NT2/D1 (cell line): ENCODE measurements around the gene TMEM163.

Source experiments
- DNase-seq: peaks from one replicate; pipeline ENCODE4 v3.0.0-alpha.2; 2011; ENCODE audit warnings: low read depth, low spot score
- H3K27me3 ChIP-seq: 2 replicates; pipeline ENCODE4 v1.6.0; 2011; ENCODE audit warnings: mild to moderate bottlenecking; ENCODE audit not compliant: insufficient read length, insufficient read depth
- H3K36me3 ChIP-seq: 2 replicates; pipeline ENCODE4 v1.6.1; 2011; ENCODE audit warnings: mild to moderate bottlenecking, low read length, mixed read lengths; ENCODE audit not compliant: insufficient read depth, insufficient read length
- H3K4me1 ChIP-seq: 2 replicates; pipeline ENCODE4 v1.5.1; 2011; ENCODE audit not compliant: insufficient read depth, insufficient read length
- H3K4me3 ChIP-seq: 2 replicates; pipeline ENCODE4 v1.5.1; 2011; ENCODE audit warnings: low read depth; ENCODE audit not compliant: insufficient read length
- H3K9ac ChIP-seq: 2 replicates; pipeline ENCODE4 v1.6.0; 2011; ENCODE audit warnings: low read depth; ENCODE audit not compliant: insufficient read length
- H3K9me3 ChIP-seq: 2 replicates; pipeline ENCODE4 v1.5.1; 2011; ENCODE audit warnings: mild to moderate bottlenecking, low read length; ENCODE audit not compliant: insufficient read depth
- SUZ12 ChIP-seq: IDR thresholded peaks from 2 replicates; pipeline ENCODE4 v1.6.1; 2011; ENCODE audit not compliant: insufficient read length, insufficient read depth; ENCODE audit errors: extremely low read depth
- YY1 ChIP-seq: IDR thresholded peaks from 2 replicates; pipeline ENCODE4 v1.6.1; 2011; ENCODE audit not compliant: insufficient read length, insufficient read depth
- ZNF274 ChIP-seq: IDR thresholded peaks from 2 replicates; pipeline ENCODE4 v1.6.1; 2011; ENCODE audit warnings: mild to moderate bottlenecking, low read depth, low read length

Gene TMEM163

DNA sequence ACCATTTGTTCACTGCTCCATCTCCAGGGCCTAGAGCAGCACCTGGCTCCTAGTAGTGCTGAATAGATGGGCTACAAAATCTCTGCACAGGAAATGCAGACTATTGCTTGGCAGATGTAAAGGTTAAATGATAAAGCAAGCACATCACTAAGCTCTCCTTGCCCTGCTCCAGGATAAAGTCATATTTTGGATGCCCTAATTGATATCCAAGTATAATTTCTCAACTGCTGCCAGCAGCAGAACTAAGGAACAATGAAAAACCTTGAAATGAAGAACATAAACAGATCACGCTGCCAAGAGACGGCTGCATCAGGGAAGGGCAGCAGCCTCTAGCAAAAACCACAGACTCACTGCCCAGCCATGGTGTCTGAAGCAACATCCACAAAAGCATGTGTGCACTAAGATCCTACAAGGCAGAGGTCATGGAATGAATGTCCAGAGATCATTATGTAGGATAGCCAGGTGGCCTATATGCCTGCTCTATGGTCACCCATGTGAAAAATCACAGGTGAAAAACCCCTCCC is 134.7 kb downstream of the TMEM163 start:
- no peak for TF ChIP-seq YY1
- TF ChIP-seq SUZ12, result no peak
- no peak for TF ChIP-seq ZNF274
- no peak for DNase-seq
- H3K9me3 ChIP-seq, result peaks cover 7% of the 10 kb centered on the region; the same call in 1 of the 2 replicates
- H3K27me3 ChIP-seq, result no peaks in the 10 kb centered on the region
- no peak overlapping the region for H3K4me3 ChIP-seq
- H3K4me1 ChIP-seq, result no peaks in the 10 kb centered on the region
- H3K36me3 ChIP-seq, result no peaks in the 10 kb centered on the region
- H3K9ac ChIP-seq, result no peak overlapping the region

DNA sequence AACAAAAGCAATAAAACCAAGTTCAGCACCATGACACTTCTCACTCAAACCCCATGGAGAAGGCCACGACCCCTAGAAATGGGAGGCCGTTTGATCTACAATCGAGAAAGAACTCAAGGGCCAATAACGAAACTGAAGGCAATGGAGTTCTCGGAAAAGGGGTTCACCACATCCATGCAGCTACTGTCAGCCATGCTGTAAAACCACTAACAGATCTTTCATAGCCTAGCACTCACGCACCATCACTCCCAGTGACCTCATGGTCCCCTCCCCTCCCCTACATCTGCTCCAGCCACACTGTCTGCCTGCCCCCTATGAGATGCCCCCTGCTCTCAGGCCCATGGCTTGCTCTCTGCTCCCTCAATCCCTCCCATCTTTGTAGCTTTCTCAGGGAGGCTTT is 135.3 kb downstream of the TMEM163 start:
- Histone ChIP-seq H3K4me1 (no peaks in the 10 kb centered on the region), H3K27me3 (no peaks in the 10 kb centered on the region), H3K36me3 (no peaks in the 10 kb centered on the region), H3K9me3 (0 out of 2 replicates have a peak, but pooled peaks cover under 1% of the 10 kb centered on the region), H3K4me3 (no peak overlapping the region), H3K9ac (no peak overlapping the region)
- TF ChIP-seq SUZ12 (no peak), ZNF274 (no peak), YY1 (no peak)
- no peak for DNase-seq

DNA sequence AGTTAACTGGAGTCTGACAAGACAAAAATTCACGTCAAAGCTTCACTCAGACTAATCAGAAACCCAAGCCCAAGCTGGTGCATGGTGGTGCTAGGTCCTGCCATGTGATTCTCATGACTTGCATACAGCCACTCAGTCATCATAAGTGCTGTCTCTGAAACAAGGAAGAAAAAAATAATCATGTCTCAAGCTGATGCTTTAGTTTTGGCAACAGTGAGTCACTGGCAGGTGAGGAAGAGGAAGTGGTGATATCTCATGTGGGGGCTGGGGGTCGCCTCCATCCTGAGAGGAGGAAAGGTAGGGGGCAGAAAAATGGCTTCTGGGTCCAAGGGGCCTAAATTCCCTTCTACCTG is 136.3 kb downstream of the TMEM163 start:
- no peak for DNase-seq
- H3K4me3 ChIP-seq, result no peak overlapping the region
- no peaks in the 10 kb centered on the region for H3K27me3 ChIP-seq
- TF ChIP-seq SUZ12 (no peak), YY1 (no peak), ZNF274 (no peak)
- H3K36me3 ChIP-seq, result no peaks in the 10 kb centered on the region
- no peak overlapping the region for H3K9ac ChIP-seq
- no peaks in the 10 kb centered on the region for H3K4me1 ChIP-seq
- no peaks in the 10 kb centered on the region for H3K9me3 ChIP-seq

DNA sequence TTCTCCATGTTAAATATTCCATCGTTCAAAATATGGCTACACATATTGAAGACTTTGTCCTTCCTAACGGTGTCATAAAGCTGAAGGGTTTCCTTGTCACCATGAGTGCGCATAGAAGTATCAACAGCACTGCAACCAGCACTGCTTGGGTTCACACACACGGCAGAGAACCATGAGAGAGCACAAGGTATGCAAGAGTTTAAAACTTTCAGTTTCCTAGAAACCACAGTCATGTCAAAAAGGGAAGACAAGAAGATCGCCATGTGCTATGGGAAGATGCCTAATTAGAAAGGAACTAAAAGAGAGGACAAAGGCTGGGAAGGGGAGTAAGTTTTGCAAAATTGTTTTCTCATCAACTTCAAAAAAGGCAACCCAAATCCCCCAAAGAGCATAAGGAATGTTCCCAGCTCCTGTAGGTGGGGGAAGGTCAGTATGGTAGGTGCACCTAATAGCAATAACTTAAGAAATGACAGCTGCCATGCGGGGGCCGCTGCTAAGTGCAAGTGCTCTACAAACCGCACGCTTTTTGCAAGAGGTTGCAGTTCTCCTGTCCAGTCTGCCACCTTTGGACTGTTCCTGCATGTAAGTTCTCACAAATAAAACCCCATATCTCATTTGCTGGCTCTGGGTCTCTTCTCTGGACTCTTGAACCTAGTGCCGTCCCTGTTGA is 136.8 kb downstream of the TMEM163 start:
- DNase-seq, result no peak

DNA sequence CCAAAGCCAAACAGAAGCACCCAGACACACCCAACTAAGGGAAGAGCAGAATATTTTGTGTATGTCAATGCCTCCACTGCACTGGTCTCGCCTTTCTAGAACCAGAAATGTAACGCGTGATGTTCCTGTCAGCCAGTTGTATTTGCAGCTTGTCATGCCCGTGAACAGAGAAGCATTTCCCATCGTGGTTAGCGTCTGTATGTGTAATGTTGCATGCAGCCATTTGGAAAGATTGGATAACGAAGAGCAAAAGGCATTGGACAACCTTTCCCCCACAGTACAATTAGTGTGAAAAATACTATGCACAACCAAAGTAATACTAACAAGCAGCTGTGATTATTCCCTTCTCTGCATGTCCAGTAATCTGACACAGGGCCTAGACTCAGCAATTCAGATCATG is 140.5 kb downstream of the TMEM163 start:
- Histone ChIP-seq H3K36me3 (no peaks in the 10 kb centered on the region), H3K4me1 (peaks cover 3% of the 10 kb centered on the region), H3K27me3 (no peaks in the 10 kb centered on the region), H3K9me3 (no peaks in the 10 kb centered on the region), H3K9ac (no peak overlapping the region), H3K4me3 (no peak overlapping the region)
- no peak for TF ChIP-seq ZNF274
- no peak for TF ChIP-seq YY1
- no peak for TF ChIP-seq SUZ12
- no peak for DNase-seq

More for the DNA sequence above, 136.8 kb downstream of the TMEM163 start:
- H3K4me1 ChIP-seq, result peaks cover 3% of the 10 kb centered on the region
- no peaks in the 10 kb centered on the region for H3K9me3 ChIP-seq
- no peaks in the 10 kb centered on the region for H3K36me3 ChIP-seq
- H3K9ac ChIP-seq, result no peak overlapping the region
- no peaks in the 10 kb centered on the region for H3K27me3 ChIP-seq
- TF ChIP-seq SUZ12 (no peak), ZNF274 (no peak), YY1 (no peak)
- H3K4me3 ChIP-seq, result no peak overlapping the region

DNA sequence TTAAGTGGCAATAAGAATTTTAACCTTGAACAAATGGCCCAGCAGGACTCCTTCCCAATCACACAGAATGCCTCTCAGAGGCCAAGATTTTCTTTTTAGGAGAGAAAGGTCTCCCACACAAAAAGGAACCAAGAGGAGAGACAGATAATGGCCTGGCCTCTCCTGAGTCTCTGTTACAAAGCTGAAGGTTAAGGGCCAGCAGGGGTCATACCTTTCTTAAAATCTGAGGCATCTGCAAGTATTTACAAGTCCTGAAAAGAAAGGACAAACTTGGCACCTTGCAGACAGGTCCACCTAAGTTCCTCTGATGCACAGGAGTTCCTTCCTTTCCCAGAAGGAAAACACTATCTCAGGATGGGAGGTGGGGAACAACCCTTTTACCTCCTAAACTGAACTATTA is 142.3 kb downstream of the TMEM163 start:
- no peaks in the 10 kb centered on the region for H3K36me3 ChIP-seq
- no peaks in the 10 kb centered on the region for H3K9me3 ChIP-seq
- no peak for TF ChIP-seq SUZ12
- TF ChIP-seq YY1, result no peak
- no peak for TF ChIP-seq ZNF274
- H3K27me3 ChIP-seq, result no peaks in the 10 kb centered on the region
- no peak overlapping the region for H3K4me3 ChIP-seq
- peaks cover 3% of the 10 kb centered on the region for H3K4me1 ChIP-seq
- peak; percentile 38 for DNase-seq
- no peak overlapping the region for H3K9ac ChIP-seq

DNA sequence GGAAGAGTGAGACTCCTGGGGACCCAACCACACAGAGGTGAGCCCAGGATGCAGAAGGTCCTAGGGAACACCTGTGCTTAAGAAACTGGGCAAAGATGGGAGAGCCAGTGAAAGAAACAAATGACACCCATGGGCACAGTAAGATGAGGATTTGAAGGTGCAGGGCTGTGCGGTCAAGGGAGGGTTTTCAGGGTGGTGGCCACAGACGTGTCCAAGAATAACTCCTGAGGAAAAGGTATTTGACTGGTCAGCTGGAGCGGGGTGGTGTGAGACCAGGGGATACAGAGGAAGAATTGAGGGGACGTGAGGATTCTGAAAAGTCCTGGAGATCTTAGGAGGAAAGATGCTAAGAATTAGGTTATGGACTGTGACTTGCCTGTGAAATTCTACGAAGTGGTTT is 142.9 kb downstream of the TMEM163 start:
- Histone ChIP-seq H3K36me3 (no peaks in the 10 kb centered on the region), H3K4me3 (no peak overlapping the region), H3K9me3 (no peaks in the 10 kb centered on the region), H3K9ac (no peak overlapping the region), H3K27me3 (no peaks in the 10 kb centered on the region), H3K4me1 (peaks cover 3% of the 10 kb centered on the region)
- TF ChIP-seq YY1 (no peak), ZNF274 (no peak), SUZ12 (no peak)
- DNase-seq, result no peak
